Epithelial cell of esophagus (primary cell): ENCODE data around the gene RAB31.

Source experiments
- DNase-seq: peaks from one replicate; pipeline ENCODE4 v3.0.0; 2010; ENCODE audit warnings: low read depth
- H3K4me3 ChIP-seq: 2 replicates; pipeline ENCODE4 v1.5.1; 2011; ENCODE audit warnings: mild to moderate bottlenecking, low read length, control low read depth
- CTCF ChIP-seq: IDR thresholded peaks from 2 replicates; pipeline ENCODE4 v1.5.1; 2011; ENCODE audit warnings: low read depth, mild to moderate bottlenecking, low read length, control low read depth, inconsistent platforms; ENCODE audit not compliant: insufficient read depth; ENCODE audit errors: missing control alignments

Gene RAB31

GRCh38 chr18:9708057-9708433 is at the start of gene RAB31:
TSS of gene RAB31 (plus strand) at chr18:9708301. CDS start at chr18:9708406, 105 bp downstream.
- peak within 1 kb of the TSS; percentile 70 for H3K4me3 ChIP-seq
- DNase-seq = peak; percentile 67
- no peak for TF ChIP-seq CTCF

GRCh38 chr18:9659499-9660375 is 48.4 kb upstream of the RAB31 start:
- TF ChIP-seq CTCF = no peak
- H3K4me3 ChIP-seq = no peak overlapping the region
- DNase-seq = no peak

GRCh38 chr18:9661564-9661963 is 46.5 kb upstream of the RAB31 start:
- no peak overlapping the region for H3K4me3 ChIP-seq
- peak; percentile 50 for TF ChIP-seq CTCF
- DNase-seq = peak; percentile 57

- no peak for TF ChIP-seq CTCF
- peak; percentile 38 for DNase-seq
- H3K4me3 ChIP-seq = no peak overlapping the region
Observed at GRCh38 chr18:9663377-9663776, 44.7 kb upstream of the RAB31 start.

- DNase-seq = no peak
- H3K4me3 ChIP-seq = no peak overlapping the region
- TF ChIP-seq CTCF = no peak
Observed at GRCh38 chr18:9665314-9665713, 42.8 kb upstream of the RAB31 start.

- TF ChIP-seq CTCF = no peak
- H3K4me3 ChIP-seq = no peak overlapping the region
- DNase-seq = no peak
Observed at GRCh38 chr18:9666548-9666947, 41.6 kb upstream of the RAB31 start.

GRCh38 chr18:9669016-9669415 is 39.1 kb upstream of the RAB31 start:
- H3K4me3 ChIP-seq = no peak overlapping the region
- TF ChIP-seq CTCF = no peak
- no peak for DNase-seq
